Muscle layer of duodenum (tissue), 2 donors: ENCODE results near the gene DLG2.
"Not testable (repeated sequence)": the region's sequence is repeated elsewhere in the genome, so short reads cannot be mapped to it uniquely, and the experiment has no call there.

Source experiments
- H3K27ac ChIP-seq: one replicate; pipeline ENCODE4 v1.7.0; 2013; ENCODE audit warnings: mild to moderate bottlenecking, low read length
- H3K27me3 ChIP-seq: one replicate; pipeline ENCODE4 v1.7.0; 2013; ENCODE audit warnings: low read depth, mild to moderate bottlenecking, control low read depth, low read length
- H3K36me3 ChIP-seq, 2 donors: one replicate each; pipeline ENCODE4 v1.7.0; 2013; ENCODE audit warnings: low read length in 2 of 2, control low read depth in 1 of 2, mild to moderate bottlenecking in 1 of 2; ENCODE audit not compliant: insufficient read depth in 2 of 2, control insufficient read depth in 1 of 2
- H3K4me1 ChIP-seq, 2 donors: one replicate each; pipeline ENCODE4 v1.7.0; 2013; ENCODE audit warnings: low read length in 2 of 2, mild to moderate bottlenecking in 2 of 2, control low read depth in 1 of 2, moderate library complexity in 1 of 2; ENCODE audit not compliant: insufficient read depth in 2 of 2, control insufficient read depth in 1 of 2
- H3K4me3 ChIP-seq, 2 donors: one replicate each; pipeline ENCODE4 v1.7.0; 2013; ENCODE audit warnings: low read length in 2 of 2, low read depth in 1 of 2, mild to moderate bottlenecking in 1 of 2
- H3K9me3 ChIP-seq, 2 donors: one replicate each; pipeline ENCODE4 v1.7.0; 2013; ENCODE audit warnings: low read length in 2 of 2, control low read depth in 1 of 2, mild to moderate bottlenecking in 1 of 2; ENCODE audit not compliant: control insufficient read depth in 1 of 2
- donor health status: healthy.

The DLG2 gene

GRCh38 chr11:84794663-84795443 lies 832.3 kb downstream of the DLG2 start:
- H3K4me3 ChIP-seq, result no peak overlapping the region
- H3K4me1 ChIP-seq, result no peaks in the 10 kb centered on the region
- H3K27me3 ChIP-seq, result no peaks in the 10 kb centered on the region
- H3K36me3 ChIP-seq, result no peaks in the 10 kb centered on the region
- H3K27ac ChIP-seq, result no peak overlapping the region
- H3K9me3 ChIP-seq, result no peaks in the 10 kb centered on the region

- no peaks in the 10 kb centered on the region for H3K9me3 ChIP-seq
- H3K4me1 ChIP-seq, result no peaks in the 10 kb centered on the region
- no peaks in the 10 kb centered on the region for H3K27me3 ChIP-seq
- no peaks in the 10 kb centered on the region for H3K36me3 ChIP-seq
- H3K27ac ChIP-seq, result no peak overlapping the region
- H3K4me3 ChIP-seq, result no peak overlapping the region
Measured at GRCh38 chr11:84793318-84793717, 833.8 kb downstream of the DLG2 start.

GRCh38 chr11:84790849-84791427 lies 836.2 kb downstream of the DLG2 start:
- Histone ChIP-seq H3K27me3 (no peaks in the 10 kb centered on the region), H3K9me3 (no peaks in the 10 kb centered on the region), H3K36me3 (no peaks in the 10 kb centered on the region), H3K4me3 (no peak overlapping the region), H3K27ac (no peak overlapping the region), H3K4me1 (no peaks in the 10 kb centered on the region)

GRCh38 chr11:84788220-84788619 lies 838.9 kb downstream of the DLG2 start:
- H3K27ac ChIP-seq, result no peak overlapping the region
- no peaks in the 10 kb centered on the region for H3K4me1 ChIP-seq
- no peak overlapping the region for H3K4me3 ChIP-seq
- no peaks in the 10 kb centered on the region for H3K9me3 ChIP-seq
- no peaks in the 10 kb centered on the region for H3K36me3 ChIP-seq
- H3K27me3 ChIP-seq, result no peaks in the 10 kb centered on the region

GRCh38 chr11:84784158-84784557 lies 843.0 kb downstream of the DLG2 start:
- not testable (repeated sequence) for H3K27ac ChIP-seq, H3K9me3 ChIP-seq, H3K36me3 ChIP-seq, H3K4me3 ChIP-seq, H3K27me3 ChIP-seq, H3K4me1 ChIP-seq

- Histone ChIP-seq H3K36me3 (no peaks in the 10 kb centered on the region), H3K4me3 (no peak overlapping the region), H3K4me1 (no peaks in the 10 kb centered on the region), H3K27ac (no peak overlapping the region), H3K27me3 (no peaks in the 10 kb centered on the region), H3K9me3 (no peaks in the 10 kb centered on the region)
Measured at GRCh38 chr11:84780689-84781293, 846.4 kb downstream of the DLG2 start.

- Histone ChIP-seq H3K27me3 (no peaks in the 10 kb centered on the region), H3K4me3 (no peak overlapping the region), H3K4me1 (no peaks in the 10 kb centered on the region), H3K27ac (no peak overlapping the region), H3K36me3 (no peaks in the 10 kb centered on the region), H3K9me3 (peaks cover 0 to 12% of the 10 kb centered on the region in 2 donors)
Measured at GRCh38 chr11:84775503-84775902, 851.6 kb downstream of the DLG2 start.

GRCh38 chr11:84763931-84764330 lies 863.2 kb downstream of the DLG2 start:
- H3K27me3 ChIP-seq, result no peaks in the 10 kb centered on the region
- H3K4me3 ChIP-seq, result no peak overlapping the region
- H3K9me3 ChIP-seq, result no peaks in the 10 kb centered on the region
- H3K4me1 ChIP-seq, result no peaks in the 10 kb centered on the region
- no peak overlapping the region for H3K27ac ChIP-seq
- no peaks in the 10 kb centered on the region for H3K36me3 ChIP-seq

- Histone ChIP-seq H3K9me3 (no peaks in the 10 kb centered on the region), H3K4me3 (no peak overlapping the region)
Measured at GRCh38 chr11:84757711-84758110, 869.4 kb downstream of the DLG2 start.

GRCh38 chr11:84751371-84751770 lies 875.8 kb downstream of the DLG2 start:
- Histone ChIP-seq H3K27me3 (no peaks in the 10 kb centered on the region), H3K9me3 (no peaks in the 10 kb centered on the region), H3K36me3 (no peaks in the 10 kb centered on the region), H3K27ac (no peak overlapping the region), H3K4me3 (no peak overlapping the region), H3K4me1 (no peaks in the 10 kb centered on the region)

More at GRCh38 chr11:84757711-84758110, 869.4 kb downstream of the DLG2 start:
- no peaks in the 10 kb centered on the region for H3K27me3 ChIP-seq
- no peak overlapping the region for H3K27ac ChIP-seq
- no peaks in the 10 kb centered on the region for H3K4me1 ChIP-seq
- H3K36me3 ChIP-seq, result no peaks in the 10 kb centered on the region

GRCh38 chr11:84747871-84748270 lies 879.3 kb downstream of the DLG2 start:
- H3K4me1 ChIP-seq, result no peaks in the 10 kb centered on the region
- H3K27me3 ChIP-seq, result no peaks in the 10 kb centered on the region
- no peak overlapping the region for H3K4me3 ChIP-seq
- H3K27ac ChIP-seq, result no peak overlapping the region
- no peaks in the 10 kb centered on the region for H3K36me3 ChIP-seq
- no peaks in the 10 kb centered on the region for H3K9me3 ChIP-seq
